HG03342 (cell line): ENCODE data around the gene UBAC2.

Experiments used
- ATAC-seq: cut with Tn5 transposase; IDR thresholded peaks from one replicate; pipeline ENCODE4 v1.9.1; 2021; ENCODE audit warnings: mild to moderate bottlenecking, moderate library complexity; ENCODE audit not compliant: unreplicated experiment

Gene UBAC2

GRCh38 chr13:99266827-99267226 is 66.2 kb downstream of the UBAC2 start:
- no peak for ATAC-seq

- no peak for ATAC-seq
Measured at GRCh38 chr13:99267927-99268326, 67.3 kb downstream of the UBAC2 start.

GRCh38 chr13:99268822-99269221 is 68.2 kb downstream of the UBAC2 start:
- ATAC-seq = no peak

- ATAC-seq = peak; percentile 71
Measured at GRCh38 chr13:99269627-99270241, 69.1 kb downstream of the UBAC2 start.

GRCh38 chr13:99270518-99270917 is 69.9 kb downstream of the UBAC2 start:
- no peak for ATAC-seq

GRCh38 chr13:99271249-99271648 is 70.6 kb downstream of the UBAC2 start:
- ATAC-seq = no peak

GRCh38 chr13:99272481-99272880 is 71.8 kb downstream of the UBAC2 start:
- ATAC-seq = no peak

- no peak for ATAC-seq
Measured at GRCh38 chr13:99273128-99273527, 72.5 kb downstream of the UBAC2 start.

- no peak for ATAC-seq
Measured at GRCh38 chr13:99275093-99275469, 74.4 kb downstream of the UBAC2 start.

- ATAC-seq = no peak
Measured at GRCh38 chr13:99276706-99277105, 76.1 kb downstream of the UBAC2 start.

- ATAC-seq = no peak
Measured at GRCh38 chr13:99277629-99278028, 77.0 kb downstream of the UBAC2 start.

GRCh38 chr13:99278200-99278599 is 77.5 kb downstream of the UBAC2 start:
- ATAC-seq = no peak

GRCh38 chr13:99278843-99279242 is 78.2 kb downstream of the UBAC2 start:
- no peak for ATAC-seq

GRCh38 chr13:99279637-99280036 is 79.0 kb downstream of the UBAC2 start:
- ATAC-seq = no peak

GRCh38 chr13:99280166-99280565 is 79.5 kb downstream of the UBAC2 start:
- no peak for ATAC-seq

GRCh38 chr13:99281811-99282263 is 81.2 kb downstream of the UBAC2 start:
- ATAC-seq = peak; percentile 70

GRCh38 chr13:99282264-99283231 is 81.9 kb downstream of the UBAC2 start:
- ATAC-seq = peak; percentile 66

GRCh38 chr13:99285432-99286182 is 85.0 kb downstream of the UBAC2 start:
- no peak for ATAC-seq

GRCh38 chr13:99287551-99287950 is 86.9 kb downstream of the UBAC2 start:
- ATAC-seq = peak; percentile 2

GRCh38 chr13:99288089-99288488 is 87.4 kb downstream of the UBAC2 start:
- ATAC-seq = peak; percentile 87

- ATAC-seq = no peak
Measured at GRCh38 chr13:99289271-99289670, 88.6 kb downstream of the UBAC2 start.
